Epithelial cell of proximal tubule (primary cell): Measurements from ENCODE around the gene TMEM107. TPM values are rescaled to one million over a fixed set of nuclear protein-coding genes. Genes with fewer than 3 reads are reported as not detected.

Experiments
- DNase-seq: peaks from one replicate; pipeline ENCODE4 v3.0.0-alpha.2; 2011; ENCODE audit warnings: low read depth
- H3K4me3 ChIP-seq: 2 replicates; pipeline ENCODE4 v1.5.1; 2011; ENCODE audit warnings: low read depth, mild to moderate bottlenecking, low read length
- total RNA-seq: library from RNA; depleted of rRNA; stranded (reverse); fragments of >200 nt; gene quantifications from 2 replicates; pipeline ENCODE4 v1.2.3, GENCODE V29; 2015
- TF ChIP-seq, protein P1 (sequence below): conservative IDR thresholded peaks from 2 replicates; pipeline ENCODE4 v1.5.1; 2012; ENCODE audit warnings: low read depth, mild to moderate bottlenecking, low read length

Gene TMEM107
- total RNA-seq, 1 donor from 2014 or later: 24.3 TPM

GRCh38 chr17:8187517-8188262 lies 11.5 kb upstream of the TMEM107 start:
- DNase-seq: peak; percentile 92
- TF ChIP-seq, protein P1, sequence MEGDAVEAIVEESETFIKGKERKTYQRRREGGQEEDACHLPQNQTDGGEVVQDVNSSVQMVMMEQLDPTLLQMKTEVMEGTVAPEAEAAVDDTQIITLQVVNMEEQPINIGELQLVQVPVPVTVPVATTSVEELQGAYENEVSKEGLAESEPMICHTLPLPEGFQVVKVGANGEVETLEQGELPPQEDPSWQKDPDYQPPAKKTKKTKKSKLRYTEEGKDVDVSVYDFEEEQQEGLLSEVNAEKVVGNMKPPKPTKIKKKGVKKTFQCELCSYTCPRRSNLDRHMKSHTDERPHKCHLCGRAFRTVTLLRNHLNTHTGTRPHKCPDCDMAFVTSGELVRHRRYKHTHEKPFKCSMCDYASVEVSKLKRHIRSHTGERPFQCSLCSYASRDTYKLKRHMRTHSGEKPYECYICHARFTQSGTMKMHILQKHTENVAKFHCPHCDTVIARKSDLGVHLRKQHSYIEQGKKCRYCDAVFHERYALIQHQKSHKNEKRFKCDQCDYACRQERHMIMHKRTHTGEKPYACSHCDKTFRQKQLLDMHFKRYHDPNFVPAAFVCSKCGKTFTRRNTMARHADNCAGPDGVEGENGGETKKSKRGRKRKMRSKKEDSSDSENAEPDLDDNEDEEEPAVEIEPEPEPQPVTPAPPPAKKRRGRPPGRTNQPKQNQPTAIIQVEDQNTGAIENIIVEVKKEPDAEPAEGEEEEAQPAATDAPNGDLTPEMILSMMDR: no peak
- peak overlapping the region; percentile 96 for H3K4me3 ChIP-seq

- DNase-seq: no peak
- TF ChIP-seq, protein P1: peak; percentile 48
- peak overlapping the region; percentile 96 for H3K4me3 ChIP-seq
Observed at GRCh38 chr17:8186787-8187516, 10.8 kb upstream of the TMEM107 start.

GRCh38 chr17:8186446-8186786 lies 10.2 kb upstream of the TMEM107 start:
- peak overlapping the region; percentile 96 for H3K4me3 ChIP-seq
- no peak for DNase-seq

GRCh38 chr17:8185582-8186445 lies 9.6 kb upstream of the TMEM107 start:
- TF ChIP-seq, protein P1: no peak
- H3K4me3 ChIP-seq: peak overlapping the region; percentile 96
- DNase-seq: no peak

More at GRCh38 chr17:8186446-8186786, 10.2 kb upstream of the TMEM107 start:
- TF ChIP-seq, protein P1: no peak

GRCh38 chr17:8176998-8177731 lies 985 bp upstream of the TMEM107 start:
- H3K4me3 ChIP-seq: peak overlapping the region; percentile 77
- TF ChIP-seq, protein P1: no peak
- no peak for DNase-seq

- TF ChIP-seq, protein P1: no peak
- DNase-seq: no peak
- H3K4me3 ChIP-seq: peak overlapping the region; percentile 77
Observed at GRCh38 chr17:8175795-8176196, 384 bp downstream of the TMEM107 start.
